ENCODE results near the gene NEAT1.

- TF ChIP-seq POLR2A (IDR thresholded peaks at IDR 0.05): no peak
- no peak for TF ChIP-seq CTCF (IDR thresholded peaks at IDR 0.05)
- no peak for TF ChIP-seq EP300 (IDR thresholded peaks at IDR 0.05)
Measured at GRCh38 chr11:65489706-65490320, 67.2 kb downstream of the NEAT1 start.
